Memory B cell (primary cell): ENCODE data around the gene TNRC6C.

Experiments
- ATAC-seq: fragments of 150-1000 bp; cut with Tn5 transposase; 2 replicates; pipeline ENCODE4 v1.10.0; 2021; ENCODE audit warnings: low read depth, mild to moderate bottlenecking, moderate library complexity
- DNase-seq, 2 donors: peaks; one replicate each; pipeline ENCODE4 v3.0.0; 2022; ENCODE audit warnings: low spot score in 2 of 2
- H3K27ac Mint-ChIP-seq: one replicate; pipeline ENCODE4 v1.8.0; 2022; ENCODE audit warnings: mild to moderate bottlenecking, moderate library complexity, mixed read lengths
- H3K27me3 Mint-ChIP-seq: one replicate; pipeline ENCODE4 v1.8.0; 2022; ENCODE audit warnings: mixed read lengths
- H3K36me3 Mint-ChIP-seq: one replicate; pipeline ENCODE4 v1.8.0; 2022; ENCODE audit warnings: mild to moderate bottlenecking, mixed read lengths
- H3K4me1 Mint-ChIP-seq: one replicate; pipeline ENCODE4 v1.8.0; 2022; ENCODE audit warnings: mixed read lengths
- H3K4me3 Mint-ChIP-seq: one replicate; pipeline ENCODE4 v1.8.0; 2022; ENCODE audit warnings: mild to moderate bottlenecking, moderate library complexity, mixed read lengths
- H3K9me3 Mint-ChIP-seq: one replicate; pipeline ENCODE4 v1.8.0; 2022; ENCODE audit warnings: mixed read lengths

TNRC6C gene

GRCh38 chr17:78127888-78128550 is 169.5 kb downstream of the TNRC6C start:
- DNase-seq (no peak), ATAC-seq (no peak)
- Mint-ChIP-seq H3K4me3 (peak overlapping the region; percentile 98), H3K27ac (peak overlapping the region; percentile 89), H3K4me1 (peaks cover 61% of the 10 kb centered on the region), H3K27me3 (no peaks in the 10 kb centered on the region), H3K36me3 (peaks cover 28% of the 10 kb centered on the region), H3K9me3 (no peaks in the 10 kb centered on the region)

- H3K36me3 Mint-ChIP-seq, result peaks cover 21% of the 10 kb centered on the region
Observed at GRCh38 chr17:78128551-78129350, 170.2 kb downstream of the TNRC6C start, which contains the start of gene TMC6. Gene TMC6 (minus strand): TSS chr17:78128755. CDS start chr17:78126832, 1,923 bp downstream.

DNA sequence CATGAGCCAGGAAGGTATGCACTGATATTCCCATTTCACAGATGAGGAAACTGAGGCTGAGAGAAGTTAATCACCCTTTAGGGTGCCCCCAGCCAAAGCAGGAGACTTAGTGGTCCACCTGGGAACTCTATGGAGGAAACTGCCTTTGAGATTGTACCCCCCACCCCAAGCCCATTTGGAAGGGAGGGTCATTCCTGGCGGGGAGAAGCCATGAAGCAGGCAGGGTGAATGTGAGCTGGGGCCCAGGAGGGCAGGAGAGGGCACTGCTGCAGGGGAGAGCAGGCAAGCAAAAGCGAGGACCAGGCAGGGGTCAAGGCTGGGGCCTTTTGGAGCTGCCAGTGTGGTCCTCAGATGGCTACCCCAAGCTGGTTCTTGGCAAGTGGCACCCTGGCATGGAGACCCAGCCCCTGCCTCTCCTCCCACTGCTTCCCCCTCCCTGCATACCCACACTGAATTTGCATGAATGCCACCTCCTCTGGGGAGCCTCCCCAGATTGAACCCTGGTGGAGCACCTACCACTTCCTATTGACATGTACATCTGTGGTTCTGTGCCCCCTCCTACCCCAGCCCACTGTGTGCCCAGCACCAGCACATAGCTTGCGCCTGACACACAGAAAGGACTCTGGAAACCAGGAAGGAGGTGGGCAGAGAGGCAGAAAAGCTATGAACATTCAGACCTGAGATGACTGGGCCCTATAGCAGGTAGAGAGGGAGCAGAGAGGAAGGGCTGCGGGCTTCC is 171.0 kb downstream of the TNRC6C start:
- peaks cover 21% of the 10 kb centered on the region for H3K36me3 Mint-ChIP-seq
- peak overlapping the region; percentile 98 for H3K4me3 Mint-ChIP-seq
- ATAC-seq (peak; percentile 8), DNase-seq (no peak)
- no peaks in the 10 kb centered on the region for H3K9me3 Mint-ChIP-seq
- peak overlapping the region; percentile 91 for H3K27ac Mint-ChIP-seq
- H3K4me1 Mint-ChIP-seq, result peaks cover 60% of the 10 kb centered on the region
- H3K27me3 Mint-ChIP-seq, result no peaks in the 10 kb centered on the region

More at GRCh38 chr17:78128551-78129350, 170.2 kb downstream of the TNRC6C start, which contains the start of gene TMC6:
- Mint-ChIP-seq H3K4me3 (peak within 1 kb of the TSS; percentile 98), H3K27me3 (no peaks in the 10 kb centered on the region), H3K27ac (peak within 1 kb of the TSS; percentile 91), H3K9me3 (no peaks in the 10 kb centered on the region), H3K4me1 (peaks cover 60% of the 10 kb centered on the region)
- ATAC-seq (peak; percentile 34), DNase-seq (peak; percentile 59 to 65)

DNA sequence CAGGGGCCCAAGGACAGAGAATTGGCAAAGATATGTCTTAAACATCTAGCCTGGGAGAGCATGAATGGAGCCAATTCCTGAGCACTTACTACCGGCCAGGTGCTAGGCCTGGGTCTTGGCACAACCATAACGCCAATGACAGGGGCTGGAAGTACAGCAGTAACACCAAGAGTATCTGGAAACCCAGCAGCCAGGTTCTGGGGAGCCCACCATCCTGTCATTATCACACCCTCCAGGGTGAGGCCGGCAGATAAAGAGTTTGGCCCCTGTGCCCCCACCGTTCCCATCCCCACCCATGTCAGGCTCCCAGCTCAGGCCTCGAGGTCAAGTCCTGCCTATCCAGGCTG is 171.6 kb downstream of the TNRC6C start:
- Mint-ChIP-seq H3K4me1 (peaks cover 58% of the 10 kb centered on the region), H3K9me3 (no peaks in the 10 kb centered on the region), H3K36me3 (peaks cover 20% of the 10 kb centered on the region), H3K27ac (peak overlapping the region; percentile 91), H3K27me3 (no peaks in the 10 kb centered on the region), H3K4me3 (peak overlapping the region; percentile 98)
- ATAC-seq (no peak), DNase-seq (no peak)

DNA sequence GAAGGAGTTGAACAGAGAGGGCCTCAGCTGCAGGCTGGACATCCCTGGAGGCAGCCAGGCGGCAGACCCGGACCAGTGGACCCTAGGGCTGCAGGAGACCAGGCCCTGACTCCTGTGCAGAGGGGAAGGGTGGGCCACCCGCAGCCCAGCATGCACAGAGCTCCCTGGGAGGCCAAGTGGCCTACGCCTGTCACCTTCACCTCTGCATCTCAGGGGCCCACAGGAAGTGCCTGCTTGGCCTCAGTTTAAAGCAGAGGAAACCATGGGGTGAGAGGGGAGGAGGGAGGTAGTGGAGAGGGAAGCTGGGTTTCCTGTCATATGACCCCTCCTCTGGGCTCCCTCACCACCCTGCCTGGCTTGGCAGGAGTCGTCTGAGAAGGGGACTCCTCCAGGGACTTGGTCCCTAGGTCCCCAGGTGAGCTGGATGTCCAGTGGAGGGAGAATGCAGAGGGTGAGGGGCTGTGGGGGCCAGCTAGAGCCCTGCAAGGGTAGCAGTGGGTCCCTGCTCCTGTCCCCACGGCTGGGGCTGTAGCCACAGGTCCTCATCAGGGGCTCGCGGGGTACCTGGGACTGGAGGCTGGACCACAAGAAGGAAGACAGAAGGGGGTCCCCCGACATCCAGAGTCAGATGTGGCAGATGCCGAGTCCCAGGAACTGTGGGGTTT is 172.1 kb downstream of the TNRC6C start, which contains the start of gene TMC8:
TMC8 (plus strand) TSS at position 335 of the 665 bp plus-strand sequence. CDS start 818 bp downstream, outside the sequence.
- ATAC-seq (peak; percentile 20), DNase-seq (peak in 1 of 2 donors; percentile 56)
- H3K9me3 Mint-ChIP-seq, result no peaks in the 10 kb centered on the region
- H3K4me3 Mint-ChIP-seq, result peak within 1 kb of the TSS; percentile 98
- peak within 1 kb of the TSS; percentile 91 for H3K27ac Mint-ChIP-seq
- peaks cover 23% of the 10 kb centered on the region for H3K36me3 Mint-ChIP-seq
- H3K27me3 Mint-ChIP-seq, result no peaks in the 10 kb centered on the region
- H3K4me1 Mint-ChIP-seq, result peaks cover 61% of the 10 kb centered on the region

GRCh38 chr17:78131172-78132083 is 172.9 kb downstream of the TNRC6C start:
- DNase-seq (peak in 1 of 2 donors; percentile 62), ATAC-seq (no peak)
- Mint-ChIP-seq H3K9me3 (no peaks in the 10 kb centered on the region), H3K4me3 (peak overlapping the region; percentile 98), H3K4me1 (peaks cover 63% of the 10 kb centered on the region), H3K27ac (peak overlapping the region; percentile 91), H3K27me3 (no peaks in the 10 kb centered on the region), H3K36me3 (peaks cover 27% of the 10 kb centered on the region)

GRCh38 chr17:78132084-78132676 is 173.7 kb downstream of the TNRC6C start:
- no peaks in the 10 kb centered on the region for H3K9me3 Mint-ChIP-seq
- ATAC-seq, result peak; percentile 60
- H3K36me3 Mint-ChIP-seq, result peaks cover 26% of the 10 kb centered on the region
- peaks cover 59% of the 10 kb centered on the region for H3K4me1 Mint-ChIP-seq
- H3K27ac Mint-ChIP-seq, result peak overlapping the region; percentile 56
- peak overlapping the region; percentile 93 for H3K4me3 Mint-ChIP-seq
- H3K27me3 Mint-ChIP-seq, result no peaks in the 10 kb centered on the region
- DNase-seq, result peak; percentile 71 to 84

DNA sequence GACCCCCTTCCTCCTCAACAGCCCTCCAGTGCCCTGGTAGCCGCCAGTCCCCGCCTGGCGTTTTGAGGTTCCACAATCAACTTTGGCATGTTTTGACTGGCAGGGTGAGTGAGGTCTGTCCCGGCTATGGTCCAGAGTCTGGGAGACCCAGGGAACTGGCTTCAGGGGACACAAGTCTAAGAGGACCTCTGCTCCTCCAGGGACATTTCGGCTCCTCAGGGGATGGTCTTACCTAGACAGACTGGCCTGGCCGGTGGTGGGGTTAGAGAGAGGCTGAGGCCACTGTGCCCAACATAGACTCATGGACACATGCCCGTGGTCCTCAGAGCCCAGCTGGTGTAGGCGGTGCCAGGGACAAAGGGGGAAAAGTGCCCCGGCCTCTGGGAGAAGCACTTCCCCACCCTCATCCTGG is 174.3 kb downstream of the TNRC6C start:
- Mint-ChIP-seq H3K4me3 (peak overlapping the region; percentile 93), H3K27me3 (no peaks in the 10 kb centered on the region), H3K27ac (peak overlapping the region; percentile 56), H3K9me3 (no peaks in the 10 kb centered on the region), H3K4me1 (peaks cover 60% of the 10 kb centered on the region), H3K36me3 (peaks cover 31% of the 10 kb centered on the region)
- no peak for ATAC-seq
- DNase-seq, result peak in 1 of 2 donors; percentile 58

DNA sequence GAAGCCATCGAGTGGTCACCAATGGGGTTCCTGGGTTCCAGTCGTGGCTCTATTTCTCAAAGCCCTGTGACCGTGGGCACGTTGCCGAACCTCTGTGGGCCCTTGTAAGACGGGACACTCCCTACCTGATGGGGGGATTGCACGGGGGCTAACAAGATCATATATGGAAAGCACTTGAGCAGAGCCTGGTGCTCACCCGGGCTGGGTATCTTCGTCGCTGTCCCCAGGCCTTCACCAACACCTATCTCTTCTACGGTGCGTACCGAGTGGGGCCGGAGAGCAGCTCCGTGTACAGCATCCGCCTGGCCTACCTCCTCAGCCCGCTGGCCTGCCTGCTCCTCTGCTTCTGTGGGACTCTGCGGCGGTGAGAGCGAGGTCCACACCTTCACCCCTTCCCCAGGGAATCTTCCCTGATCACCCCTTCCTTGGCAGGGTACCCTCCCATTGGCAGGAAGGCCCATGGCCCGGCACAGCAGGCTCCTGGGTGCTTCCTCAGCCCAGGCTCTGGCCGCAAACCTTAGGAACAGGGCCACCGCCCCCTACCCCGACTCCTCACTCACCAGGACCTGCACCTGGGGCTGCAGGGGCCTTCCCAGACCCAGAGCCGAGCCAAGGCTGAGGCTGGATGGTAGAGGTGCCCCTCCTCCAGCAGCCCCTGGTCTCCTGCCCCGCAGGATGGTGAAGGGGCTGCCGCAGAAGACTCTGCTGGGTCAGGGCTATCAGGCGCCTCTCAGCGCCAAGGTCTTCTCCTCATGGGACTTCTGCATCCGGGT is 174.9 kb downstream of the TNRC6C start:
- ATAC-seq, result no peak
- H3K9me3 Mint-ChIP-seq, result no peaks in the 10 kb centered on the region
- peak overlapping the region; percentile 93 for H3K4me3 Mint-ChIP-seq
- H3K36me3 Mint-ChIP-seq, result peaks cover 31% of the 10 kb centered on the region
- DNase-seq, result no peak
- H3K27ac Mint-ChIP-seq, result peak overlapping the region; percentile 56
- H3K27me3 Mint-ChIP-seq, result no peaks in the 10 kb centered on the region
- peaks cover 64% of the 10 kb centered on the region for H3K4me1 Mint-ChIP-seq

DNA sequence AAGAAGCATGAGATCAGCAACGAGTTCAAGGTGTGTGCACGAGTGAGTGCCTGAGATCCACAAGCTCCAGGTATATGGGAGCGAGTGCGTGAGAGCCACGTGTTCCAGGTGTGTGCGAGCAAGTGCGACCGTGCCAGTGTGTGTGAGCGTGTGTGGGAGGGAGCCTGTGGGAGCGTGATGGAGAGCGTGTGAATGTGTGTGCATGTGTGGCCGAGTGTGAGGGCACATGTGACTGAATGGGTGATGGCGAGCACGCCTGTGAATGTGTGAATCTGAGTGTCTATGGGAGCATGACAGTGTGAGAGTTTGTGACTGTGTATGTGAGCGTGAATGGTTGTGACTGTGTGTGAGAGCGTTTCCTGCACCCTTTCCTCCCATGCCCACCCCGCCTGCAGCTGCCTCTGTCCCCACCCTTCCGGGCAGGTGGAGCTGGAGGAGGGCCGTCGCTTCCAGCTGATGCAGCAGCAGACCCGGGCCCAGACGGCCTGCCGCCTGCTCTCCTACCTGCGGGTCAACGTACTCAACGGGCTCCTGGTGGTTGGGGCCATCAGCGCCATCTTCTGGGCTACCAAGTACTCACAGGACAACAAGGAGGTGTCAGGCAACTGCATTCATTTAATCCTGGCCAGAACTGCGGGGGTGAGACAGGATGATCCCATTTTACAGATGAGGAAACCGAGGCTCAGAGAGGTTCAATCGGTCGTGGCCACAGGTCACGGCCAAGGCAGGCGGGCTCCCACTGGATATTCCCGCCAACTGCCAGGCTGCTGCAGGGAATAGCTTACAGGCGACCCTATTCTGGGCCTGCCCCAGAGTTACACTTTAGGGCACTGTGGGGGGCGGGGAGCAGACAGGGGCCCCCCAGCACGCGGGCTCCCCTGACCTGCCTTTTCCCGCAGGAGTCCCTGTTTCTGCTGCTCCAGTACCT is 175.7 kb downstream of the TNRC6C start:
- H3K4me1 Mint-ChIP-seq, result peaks cover 68% of the 10 kb centered on the region
- H3K27me3 Mint-ChIP-seq, result no peaks in the 10 kb centered on the region
- DNase-seq, result peak; percentile 73 to 74
- H3K36me3 Mint-ChIP-seq, result peaks cover 34% of the 10 kb centered on the region
- H3K9me3 Mint-ChIP-seq, result no peaks in the 10 kb centered on the region
- H3K4me3 Mint-ChIP-seq, result peak overlapping the region; percentile 93
- peak; percentile 38 for ATAC-seq
- peak overlapping the region; percentile 56 for H3K27ac Mint-ChIP-seq

GRCh38 chr17:78134899-78135385 is 176.4 kb downstream of the TNRC6C start:
- no peak for DNase-seq
- Mint-ChIP-seq H3K27ac (no peak overlapping the region), H3K4me1 (peaks cover 64% of the 10 kb centered on the region), H3K27me3 (no peaks in the 10 kb centered on the region), H3K9me3 (no peaks in the 10 kb centered on the region), H3K36me3 (peaks cover 34% of the 10 kb centered on the region), H3K4me3 (no peak overlapping the region)
- no peak for ATAC-seq
